ENCODE data around the gene NPIPB2.

GRCh38 chr16:11877374-11877773, 64.5 kb downstream of the NPIPB2 start:
- TF ChIP-seq SPI1 (IDR thresholded peaks at IDR 0.05; ENCODE audit: borderline replicate concordance, low read depth) (no peak), CTCF (IDR thresholded peaks at IDR 0.05; ENCODE audit: insufficient read depth, low read length) (no peak), REST (IDR thresholded peaks at IDR 0.05; ENCODE audit: insufficient replicate concordance, low read depth) (no peak), POLR2AphosphoS5 (IDR thresholded peaks at IDR 0.05; ENCODE audit: low read depth) (no peak)

Data from HL-60 (cell line).